Natural killer cell (primary cell): ENCODE data around the gene SPPL2C. TPM values are rescaled to one million over a fixed set of nuclear protein-coding genes. Genes with fewer than 3 reads are reported as not detected.

Experiments used
- ATAC-seq, 3 donors: fragments of 150-1000 bp in 2 of 3; fragments of 200-7000 bp in 1 of 3; cut with Tn5 transposase; 1 replicate in 1 of 3; 2 replicates in 2 of 3; pipeline ENCODE4 v1.10.0; 2021; ENCODE audit warnings: mild to moderate bottlenecking in 2 of 3, moderate library complexity in 2 of 3
- DNase-seq, 2 donors: peaks; one replicate each; pipeline versions ENCODE4 v3.0.0 to v3.0.0-alpha.2; 2013 to 2021; ENCODE audit warnings: mixed read lengths in 1 of 2
- H3K27ac ChIP-seq: one replicate; pipeline ENCODE4 v1.5.1; 2013; ENCODE audit warnings: mild to moderate bottlenecking, low read length
- H3K27me3 ChIP-seq: one replicate; pipeline ENCODE4 v1.6.1; 2013; ENCODE audit warnings: low read length; ENCODE audit not compliant: control insufficient read depth, insufficient read depth
- H3K36me3 ChIP-seq: one replicate; pipeline ENCODE4 v1.6.1; 2013; ENCODE audit warnings: low read length; ENCODE audit not compliant: control insufficient read depth, insufficient read depth
- H3K4me1 ChIP-seq: one replicate; pipeline ENCODE4 v1.6.1; 2013; ENCODE audit warnings: low read length; ENCODE audit not compliant: control insufficient read depth, insufficient read depth
- H3K4me3 ChIP-seq: one replicate; pipeline ENCODE4 v1.5.1; 2013; ENCODE audit warnings: low read length
- H3K9me3 ChIP-seq: one replicate; pipeline ENCODE4 v1.6.1; 2013; ENCODE audit warnings: low read length; ENCODE audit not compliant: control insufficient read depth, insufficient read depth
- H3K27ac Mint-ChIP-seq, 2 donors: one replicate each; pipeline ENCODE4 v1.8.0; 2022; ENCODE audit warnings: mild to moderate bottlenecking in 2 of 2, mixed read lengths in 2 of 2, moderate library complexity in 1 of 2
- H3K27me3 Mint-ChIP-seq, 2 donors: one replicate each; pipeline ENCODE4 v1.8.0; 2022; ENCODE audit warnings: low read depth in 2 of 2, mixed read lengths in 2 of 2
- H3K36me3 Mint-ChIP-seq: one replicate; pipeline ENCODE4 v1.8.0; 2022; ENCODE audit warnings: mixed read lengths
- H3K4me1 Mint-ChIP-seq, 2 donors: one replicate each; pipeline ENCODE4 v1.8.0; 2022; ENCODE audit warnings: mixed read lengths in 2 of 2
- H3K4me3 Mint-ChIP-seq: one replicate; pipeline ENCODE4 v1.8.0; 2022; ENCODE audit warnings: mild to moderate bottlenecking, moderate library complexity, mixed read lengths
- H3K9me3 Mint-ChIP-seq, 2 donors: one replicate each; pipeline ENCODE4 v1.8.0; 2022; ENCODE audit warnings: mixed read lengths in 2 of 2
- WGBS: methylation state at CpG from one replicate; pipeline ENCODE4 v1.1.7; 2013; ENCODE audit warnings: missing lambda C conversion rate; ENCODE audit not compliant: insufficient coverage; 5-methylcytosine and 5-hydroxymethylcytosine counted together
- intact Hi-C: fragments of 100-400 bp; cut with micrococcal nuclease; formaldehyde crosslinking; loops from one replicate; pipeline ENCODE4 v1.14.2; 2022
- total RNA-seq, 4 donors: library from RNA; stranded (reverse); fragments of 120-200 nt in 1 of 4; gene quantifications; one replicate each; pipeline versions ENCODE4 v1.2.3 to v1.2.4, GENCODE V29; 2013 to 2022
- TF ChIP-seq, protein P1 (sequence below): fragments of 200-600 bp; IDR thresholded peaks from one replicate; pipeline ENCODE4 v1.8.0; 2022; ENCODE audit warnings: antibody characterized with exemption

The SPPL2C gene
- total RNA-seq, 3 donors from 2014 or later (not counting 1 experiment from before 2014, with no cell fraction given): not detected

DNA sequence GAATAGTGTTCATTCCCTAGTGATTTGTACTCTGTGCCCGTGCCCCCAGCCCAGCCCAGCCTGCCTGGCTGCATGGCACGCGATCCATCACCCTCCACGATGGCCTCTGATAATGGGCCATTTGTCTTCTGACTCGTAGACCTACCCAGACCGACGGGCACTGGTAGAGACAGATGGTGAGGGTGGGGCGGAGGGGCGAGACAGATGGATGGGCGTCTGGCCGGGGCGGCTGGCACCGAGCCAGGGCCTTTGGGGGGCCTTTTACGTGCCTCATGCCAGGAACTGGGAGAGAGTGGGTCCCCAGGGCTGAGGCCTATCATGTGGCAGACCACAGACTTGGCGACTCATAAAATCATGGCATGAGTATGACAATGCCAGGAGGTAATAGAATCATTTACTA lies 35.2 kb upstream of the SPPL2C start:
- H3K27ac ChIP-seq: no peak overlapping the region
- H3K4me3 Mint-ChIP-seq: no peak overlapping the region
- no peak overlapping the region for H3K27ac Mint-ChIP-seq
- TF ChIP-seq, protein P1, sequence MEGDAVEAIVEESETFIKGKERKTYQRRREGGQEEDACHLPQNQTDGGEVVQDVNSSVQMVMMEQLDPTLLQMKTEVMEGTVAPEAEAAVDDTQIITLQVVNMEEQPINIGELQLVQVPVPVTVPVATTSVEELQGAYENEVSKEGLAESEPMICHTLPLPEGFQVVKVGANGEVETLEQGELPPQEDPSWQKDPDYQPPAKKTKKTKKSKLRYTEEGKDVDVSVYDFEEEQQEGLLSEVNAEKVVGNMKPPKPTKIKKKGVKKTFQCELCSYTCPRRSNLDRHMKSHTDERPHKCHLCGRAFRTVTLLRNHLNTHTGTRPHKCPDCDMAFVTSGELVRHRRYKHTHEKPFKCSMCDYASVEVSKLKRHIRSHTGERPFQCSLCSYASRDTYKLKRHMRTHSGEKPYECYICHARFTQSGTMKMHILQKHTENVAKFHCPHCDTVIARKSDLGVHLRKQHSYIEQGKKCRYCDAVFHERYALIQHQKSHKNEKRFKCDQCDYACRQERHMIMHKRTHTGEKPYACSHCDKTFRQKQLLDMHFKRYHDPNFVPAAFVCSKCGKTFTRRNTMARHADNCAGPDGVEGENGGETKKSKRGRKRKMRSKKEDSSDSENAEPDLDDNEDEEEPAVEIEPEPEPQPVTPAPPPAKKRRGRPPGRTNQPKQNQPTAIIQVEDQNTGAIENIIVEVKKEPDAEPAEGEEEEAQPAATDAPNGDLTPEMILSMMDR: no peak
- no peak overlapping the region for H3K4me3 ChIP-seq
- H3K27me3 Mint-ChIP-seq: peaks cover 0 to 14% of the 10 kb centered on the region in 2 donors
- no peaks in the 10 kb centered on the region for H3K36me3 Mint-ChIP-seq
- DNase-seq: no peak
- H3K9me3 Mint-ChIP-seq: no peaks in the 10 kb centered on the region
- no peaks in the 10 kb centered on the region for H3K9me3 ChIP-seq
- H3K36me3 ChIP-seq: no peaks in the 10 kb centered on the region
- H3K4me1 ChIP-seq: no peaks in the 10 kb centered on the region
- intact Hi-C loops: no loop called here
- H3K4me1 Mint-ChIP-seq: no peaks in the 10 kb centered on the region
- ATAC-seq: no peak
- no peaks in the 10 kb centered on the region for H3K27me3 ChIP-seq
- 75% methylated on average over 14 of the region's 15 CpGs for WGBS

DNA sequence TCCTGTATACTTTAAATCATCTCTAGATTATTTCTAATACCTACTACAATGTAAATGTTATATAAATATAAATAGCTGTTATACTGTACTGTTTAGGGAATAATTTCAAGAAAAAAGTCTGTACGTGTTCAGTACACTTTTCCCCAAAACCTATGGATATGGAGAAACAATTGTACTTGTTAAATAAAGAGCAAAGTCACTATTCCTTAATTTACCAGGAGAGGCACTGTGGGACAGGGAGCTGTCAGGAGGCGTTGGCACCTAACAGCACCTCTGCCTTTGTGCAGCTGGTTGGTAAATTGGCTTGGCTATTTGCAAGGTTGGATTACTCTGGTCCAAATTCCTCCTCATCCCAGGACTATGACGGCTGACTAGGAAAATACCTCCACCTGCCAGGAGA lies 32.6 kb upstream of the SPPL2C start:
- peaks cover 0 to 8% of the 10 kb centered on the region in 2 donors for H3K27me3 Mint-ChIP-seq
- H3K4me3 Mint-ChIP-seq: no peak overlapping the region
- no peak for ATAC-seq
- H3K9me3 Mint-ChIP-seq: no peaks in the 10 kb centered on the region
- no peaks in the 10 kb centered on the region for H3K4me1 ChIP-seq
- no peak overlapping the region for H3K4me3 ChIP-seq
- H3K27me3 ChIP-seq: no peaks in the 10 kb centered on the region
- no peak overlapping the region for H3K27ac Mint-ChIP-seq
- H3K36me3 Mint-ChIP-seq: no peaks in the 10 kb centered on the region
- no peak overlapping the region for H3K27ac ChIP-seq
- no peak for DNase-seq
- TF ChIP-seq, protein P1: no peak
- intact Hi-C loops: no loop called here
- no peaks in the 10 kb centered on the region for H3K9me3 ChIP-seq
- H3K36me3 ChIP-seq: no peaks in the 10 kb centered on the region
- 100% methylated on average over 1 of the region's 3 CpGs for WGBS
- H3K4me1 Mint-ChIP-seq: no peaks in the 10 kb centered on the region

DNA sequence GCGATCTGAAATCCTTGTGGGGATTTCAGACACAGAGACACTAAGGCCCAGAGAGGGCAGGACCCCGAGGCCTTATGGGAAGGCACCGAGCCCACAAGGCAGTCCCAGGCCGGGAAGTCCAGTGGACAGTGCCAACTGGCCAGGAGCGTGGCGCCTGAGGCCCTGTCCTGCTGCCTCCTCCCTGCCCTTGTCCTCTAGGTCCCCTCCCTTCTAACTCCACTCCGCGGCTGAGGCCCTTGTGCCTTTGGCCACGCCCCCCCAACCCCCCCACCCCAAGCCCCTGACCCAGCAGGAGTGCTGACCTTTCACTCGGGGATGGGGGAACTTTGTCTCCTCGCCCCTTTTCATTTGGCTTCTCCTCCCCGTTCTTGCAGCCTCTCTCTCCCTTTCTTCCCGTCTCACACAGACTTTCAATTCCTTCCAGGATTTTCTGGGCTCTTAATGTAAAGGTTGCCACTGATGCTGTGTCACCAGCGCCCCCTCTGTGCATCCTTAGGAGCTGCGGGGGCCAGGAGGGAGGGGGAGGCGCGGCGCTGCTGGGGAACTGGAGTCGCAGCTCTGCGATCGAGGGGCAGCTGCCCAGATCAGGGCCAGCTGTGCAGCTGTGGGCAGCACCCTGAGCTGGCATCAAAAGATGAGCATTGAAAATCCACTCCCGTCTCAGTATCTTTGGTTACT lies 31.5 kb upstream of the SPPL2C start:
- TF ChIP-seq, protein P1: no peak
- Mint-ChIP-seq H3K4me3 (no peak overlapping the region), H3K36me3 (no peaks in the 10 kb centered on the region), H3K4me1 (no peaks in the 10 kb centered on the region), H3K27me3 (peaks cover 0 to 8% of the 10 kb centered on the region in 2 donors), H3K27ac (no peak overlapping the region), H3K9me3 (no peaks in the 10 kb centered on the region)
- Histone ChIP-seq H3K27ac (no peak overlapping the region), H3K27me3 (no peaks in the 10 kb centered on the region), H3K9me3 (no peaks in the 10 kb centered on the region), H3K36me3 (no peaks in the 10 kb centered on the region), H3K4me1 (no peaks in the 10 kb centered on the region), H3K4me3 (no peak overlapping the region)
- 49% methylated on average over 19 of the region's 22 CpGs for WGBS
- intact Hi-C loops: no loop called here
- no peak for ATAC-seq
- no peak for DNase-seq
